GM18909 (cell line): ENCODE results near the gene NLRC3.
A peak's percentile ranks its signal among the peaks of the same experiment; 100 is the strongest.
"Not testable (repeated sequence)": the region's sequence is repeated elsewhere in the genome, so short reads cannot be mapped to it uniquely, and the experiment has no call there.

ENCODE experiments used
- ATAC-seq: cut with Tn5 transposase; IDR thresholded peaks from one replicate; pipeline ENCODE4 v1.9.1; 2021; ENCODE audit warnings: mild to moderate bottlenecking; ENCODE audit not compliant: unreplicated experiment, poor library complexity

The NLRC3 gene, protein sequence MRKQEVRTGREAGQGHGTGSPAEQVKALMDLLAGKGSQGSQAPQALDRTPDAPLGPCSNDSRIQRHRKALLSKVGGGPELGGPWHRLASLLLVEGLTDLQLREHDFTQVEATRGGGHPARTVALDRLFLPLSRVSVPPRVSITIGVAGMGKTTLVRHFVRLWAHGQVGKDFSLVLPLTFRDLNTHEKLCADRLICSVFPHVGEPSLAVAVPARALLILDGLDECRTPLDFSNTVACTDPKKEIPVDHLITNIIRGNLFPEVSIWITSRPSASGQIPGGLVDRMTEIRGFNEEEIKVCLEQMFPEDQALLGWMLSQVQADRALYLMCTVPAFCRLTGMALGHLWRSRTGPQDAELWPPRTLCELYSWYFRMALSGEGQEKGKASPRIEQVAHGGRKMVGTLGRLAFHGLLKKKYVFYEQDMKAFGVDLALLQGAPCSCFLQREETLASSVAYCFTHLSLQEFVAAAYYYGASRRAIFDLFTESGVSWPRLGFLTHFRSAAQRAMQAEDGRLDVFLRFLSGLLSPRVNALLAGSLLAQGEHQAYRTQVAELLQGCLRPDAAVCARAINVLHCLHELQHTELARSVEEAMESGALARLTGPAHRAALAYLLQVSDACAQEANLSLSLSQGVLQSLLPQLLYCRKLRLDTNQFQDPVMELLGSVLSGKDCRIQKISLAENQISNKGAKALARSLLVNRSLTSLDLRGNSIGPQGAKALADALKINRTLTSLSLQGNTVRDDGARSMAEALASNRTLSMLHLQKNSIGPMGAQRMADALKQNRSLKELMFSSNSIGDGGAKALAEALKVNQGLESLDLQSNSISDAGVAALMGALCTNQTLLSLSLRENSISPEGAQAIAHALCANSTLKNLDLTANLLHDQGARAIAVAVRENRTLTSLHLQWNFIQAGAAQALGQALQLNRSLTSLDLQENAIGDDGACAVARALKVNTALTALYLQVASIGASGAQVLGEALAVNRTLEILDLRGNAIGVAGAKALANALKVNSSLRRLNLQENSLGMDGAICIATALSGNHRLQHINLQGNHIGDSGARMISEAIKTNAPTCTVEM

DNA sequence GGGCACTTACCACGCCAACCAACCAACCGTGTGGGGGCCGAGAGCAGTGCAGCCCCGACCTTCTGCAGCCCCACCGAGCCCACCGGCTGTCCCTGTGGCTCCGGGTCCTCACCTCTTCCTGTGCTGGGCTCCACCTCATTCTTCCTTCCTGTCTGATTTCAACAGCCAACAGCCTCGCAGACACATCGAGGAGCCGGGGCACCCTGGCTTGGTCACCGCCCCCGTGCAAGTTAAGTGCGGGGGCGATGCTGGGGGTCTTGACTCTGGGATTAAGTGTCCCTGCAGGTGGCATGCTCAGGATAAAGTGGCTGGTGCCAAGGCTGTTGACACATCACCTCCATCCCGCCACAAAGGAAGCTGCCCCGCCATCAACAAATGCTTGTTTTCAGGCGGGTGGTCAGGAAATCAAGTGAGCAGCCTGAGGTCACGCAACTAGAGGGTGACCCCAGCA is at the start of gene NLRC3:
Gene NLRC3 (minus strand): TSS at position 102 of the 451 bp plus-strand sequence. CDS start 12,367 bp downstream, outside the sequence.
- ATAC-seq = no peak

DNA sequence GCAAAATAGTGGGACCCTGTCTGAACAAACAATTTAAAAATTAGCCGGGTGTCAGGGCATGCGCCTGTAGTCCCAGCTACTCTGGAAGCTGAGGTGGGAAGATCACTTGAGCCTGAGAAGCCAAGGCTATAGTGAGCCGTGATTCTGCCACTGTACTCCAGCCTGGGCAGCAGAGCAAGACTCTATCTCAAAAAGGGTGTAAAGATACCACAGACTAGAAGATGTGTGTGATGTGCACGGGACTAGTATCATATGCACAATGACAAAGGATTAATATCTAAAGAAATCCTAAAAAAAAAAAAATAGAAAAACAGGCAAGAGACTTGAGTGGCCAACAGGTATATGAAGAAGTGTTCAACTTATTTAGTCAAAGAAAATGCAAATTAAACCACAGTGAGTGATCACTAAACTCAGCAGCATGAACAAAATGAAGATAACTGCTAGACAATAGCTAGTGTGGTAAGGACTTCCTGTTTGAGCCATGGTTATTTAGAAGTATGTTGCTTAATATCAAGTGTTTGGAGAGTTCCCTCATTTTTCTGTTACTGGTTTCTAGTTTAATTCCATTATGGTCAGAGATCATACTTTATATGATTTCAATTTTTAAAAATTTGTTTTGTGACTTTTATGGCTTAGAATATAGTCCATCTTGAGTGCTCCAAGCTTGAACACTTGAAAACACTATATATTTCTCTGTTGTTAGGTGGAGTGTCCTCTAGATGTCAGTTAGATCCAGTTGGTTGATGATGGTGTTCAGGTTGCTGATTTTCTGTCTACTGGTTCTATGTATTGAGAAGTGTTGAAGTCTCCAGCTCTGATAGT is 48.9 kb upstream of the NLRC3 start:
- no peak for ATAC-seq

DNA sequence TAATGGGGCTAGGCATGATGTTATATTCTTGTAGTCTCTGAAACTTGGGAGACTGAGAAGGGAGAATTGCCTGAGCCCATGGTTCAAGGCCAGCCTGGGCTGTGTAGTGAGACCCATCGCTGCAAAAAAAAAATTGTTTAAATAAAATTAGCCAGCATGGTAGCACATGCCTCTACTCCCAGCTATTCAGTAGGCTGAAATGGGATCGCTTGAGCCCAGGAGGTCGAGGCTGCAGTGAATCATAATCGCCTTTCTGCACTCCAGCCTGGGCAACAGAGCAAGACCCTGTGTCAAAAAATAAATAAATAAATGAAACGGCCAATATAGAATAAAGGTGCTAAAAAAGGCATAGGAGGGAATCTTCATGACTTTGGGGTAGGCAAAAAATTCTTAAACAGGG is 48.1 kb upstream of the NLRC3 start:
- no peak for ATAC-seq

DNA sequence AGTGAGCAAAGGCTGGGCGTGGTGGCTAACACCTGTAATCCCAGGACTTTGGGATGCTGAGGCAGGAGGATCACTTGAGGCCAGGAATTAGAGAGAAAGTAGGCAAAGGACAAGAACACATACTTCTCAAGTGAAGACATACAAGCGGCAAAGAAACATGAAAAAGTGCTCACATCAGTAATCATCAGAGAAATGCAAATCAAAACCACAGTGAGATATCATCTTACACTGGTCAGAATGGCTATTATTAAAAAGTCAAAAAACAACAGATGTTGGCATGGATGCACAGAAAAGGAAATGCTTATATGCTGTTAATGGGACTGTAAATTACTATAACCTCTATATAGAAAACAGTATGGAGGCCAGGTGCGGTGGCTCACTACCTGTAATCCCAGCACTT is 46.4 kb upstream of the NLRC3 start:
- ATAC-seq = peak; percentile 38

DNA sequence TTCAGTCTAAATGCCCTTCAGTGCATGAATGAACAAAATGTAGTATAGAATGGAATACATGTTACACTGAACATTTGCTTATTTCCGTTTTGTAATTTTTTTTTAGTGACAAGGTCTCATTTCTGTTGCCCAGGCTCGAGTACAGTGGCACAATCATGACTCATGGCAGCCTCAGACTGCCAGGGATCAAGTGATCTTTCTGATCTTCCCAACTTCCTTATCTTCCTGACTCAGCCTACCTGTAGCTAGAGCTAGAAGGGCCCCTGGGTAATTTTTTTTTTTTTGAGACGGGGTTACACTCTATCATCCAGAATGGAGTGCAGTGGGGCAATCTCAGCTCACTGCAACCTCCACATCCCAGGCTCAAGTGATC is 41.6 kb upstream of the NLRC3 start:
- ATAC-seq = no peak

DNA sequence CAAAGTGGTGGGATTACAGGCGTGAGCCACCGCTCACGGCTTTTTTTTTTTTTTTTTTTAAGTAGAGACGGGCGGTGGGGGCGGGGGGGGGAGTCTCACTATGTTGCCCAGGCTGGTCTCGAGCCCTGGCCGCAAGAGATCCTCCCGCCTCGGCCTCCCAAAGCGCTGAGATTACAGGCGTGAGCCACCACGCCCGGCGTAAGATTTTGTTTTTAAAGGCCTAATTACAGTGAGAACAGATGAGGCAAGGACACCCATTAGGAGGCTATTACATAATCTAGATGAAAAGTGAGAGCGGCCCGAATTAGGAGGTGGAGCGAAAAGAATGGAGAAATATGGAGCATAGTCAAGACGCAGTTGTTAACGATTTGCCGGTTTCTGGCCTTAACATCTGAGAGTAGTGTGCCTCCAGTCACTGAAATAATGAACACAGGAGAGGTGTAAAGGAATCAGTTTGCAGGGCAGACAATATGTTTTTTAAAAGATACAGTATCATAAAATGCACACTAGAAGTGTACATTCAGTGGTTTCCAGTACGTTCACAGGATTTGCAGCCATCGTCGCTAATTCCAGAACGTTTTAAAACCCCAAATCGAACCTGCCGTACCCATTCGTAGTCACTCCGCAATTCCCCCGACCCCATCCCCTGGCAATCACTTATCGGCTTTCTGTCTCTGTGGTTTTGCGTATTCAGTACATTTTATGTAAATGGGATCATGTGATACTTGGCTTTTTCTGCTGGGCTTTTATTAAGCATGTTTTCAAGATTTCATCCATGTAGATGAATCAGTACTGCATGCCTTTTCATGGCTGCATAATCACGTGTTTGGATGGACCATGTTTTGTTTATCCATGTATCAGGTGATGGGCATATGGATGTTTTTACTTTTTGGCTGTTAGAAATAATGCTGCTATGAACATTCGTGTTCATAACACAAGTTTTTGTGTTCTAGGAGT is 35.6 kb upstream of the NLRC3 start:
- no peak for ATAC-seq

DNA sequence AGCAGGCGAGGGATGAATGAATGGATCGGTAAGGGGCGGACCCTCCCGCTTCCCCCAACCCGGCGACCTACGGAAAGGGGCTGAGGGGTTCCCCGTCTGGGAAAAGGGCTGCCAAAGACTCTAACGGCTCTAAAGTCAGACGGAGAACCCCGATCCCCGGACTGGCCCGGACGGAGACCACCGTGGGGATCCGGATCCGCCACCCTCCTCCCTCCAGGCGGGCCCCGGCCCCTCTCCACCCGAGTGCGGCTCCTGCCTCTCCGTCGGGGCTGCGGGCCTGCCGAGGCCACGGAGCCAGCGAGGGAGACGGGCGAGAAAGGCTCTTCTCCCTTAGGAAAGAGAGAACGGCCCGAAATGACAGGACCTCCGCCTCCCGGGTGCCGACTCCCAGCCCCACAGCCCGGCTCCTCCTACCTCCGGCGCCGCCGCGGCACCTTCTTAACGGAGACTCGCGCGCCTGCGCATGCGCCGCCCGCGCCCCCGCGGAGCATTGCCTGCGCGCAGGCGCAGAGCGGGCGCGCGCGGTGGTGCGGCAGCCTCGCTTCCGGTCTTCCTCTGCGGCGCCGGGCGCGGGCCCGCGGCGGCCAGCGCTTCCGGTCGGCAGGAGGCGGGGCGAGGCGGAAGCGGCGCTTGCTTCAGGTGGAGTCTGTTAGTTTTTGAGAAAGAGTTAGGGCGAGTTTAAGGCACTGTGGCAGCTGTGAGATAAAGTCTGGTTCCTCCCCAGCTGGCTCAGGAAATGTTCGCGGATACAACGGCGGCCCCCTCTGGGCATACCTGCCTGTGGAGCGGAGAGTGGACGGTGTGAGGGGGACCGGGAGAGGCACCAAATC is 34.2 kb upstream of the NLRC3 start, which contains the start of gene SLX4:
Gene SLX4 (minus strand): TSS at position 461 of the 830 bp plus-strand sequence. CDS start 2,642 bp downstream, outside the sequence.
- ATAC-seq = peak; percentile 85

DNA sequence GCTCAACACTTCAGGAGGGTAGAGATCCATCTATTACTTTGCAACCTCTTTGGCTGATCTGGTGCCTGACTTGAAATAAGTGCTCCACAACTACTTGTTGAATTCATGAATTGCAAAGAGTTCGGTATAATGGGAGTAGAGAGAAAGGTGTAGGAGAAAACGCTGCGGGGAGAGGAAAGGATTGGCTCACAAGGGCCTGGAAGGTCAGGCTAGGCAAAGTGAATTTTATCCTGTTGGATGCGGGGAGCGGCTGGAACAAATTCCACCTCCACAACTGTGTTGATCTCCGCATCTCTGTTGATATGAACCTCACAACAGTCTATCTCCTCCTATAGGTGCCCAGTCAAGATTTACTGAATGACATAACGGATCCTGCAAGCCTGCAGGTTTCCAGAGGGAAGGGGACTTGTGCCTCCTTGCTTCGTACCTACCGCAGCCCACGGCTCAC is 33.5 kb upstream of the NLRC3 start:
- ATAC-seq = no peak

DNA sequence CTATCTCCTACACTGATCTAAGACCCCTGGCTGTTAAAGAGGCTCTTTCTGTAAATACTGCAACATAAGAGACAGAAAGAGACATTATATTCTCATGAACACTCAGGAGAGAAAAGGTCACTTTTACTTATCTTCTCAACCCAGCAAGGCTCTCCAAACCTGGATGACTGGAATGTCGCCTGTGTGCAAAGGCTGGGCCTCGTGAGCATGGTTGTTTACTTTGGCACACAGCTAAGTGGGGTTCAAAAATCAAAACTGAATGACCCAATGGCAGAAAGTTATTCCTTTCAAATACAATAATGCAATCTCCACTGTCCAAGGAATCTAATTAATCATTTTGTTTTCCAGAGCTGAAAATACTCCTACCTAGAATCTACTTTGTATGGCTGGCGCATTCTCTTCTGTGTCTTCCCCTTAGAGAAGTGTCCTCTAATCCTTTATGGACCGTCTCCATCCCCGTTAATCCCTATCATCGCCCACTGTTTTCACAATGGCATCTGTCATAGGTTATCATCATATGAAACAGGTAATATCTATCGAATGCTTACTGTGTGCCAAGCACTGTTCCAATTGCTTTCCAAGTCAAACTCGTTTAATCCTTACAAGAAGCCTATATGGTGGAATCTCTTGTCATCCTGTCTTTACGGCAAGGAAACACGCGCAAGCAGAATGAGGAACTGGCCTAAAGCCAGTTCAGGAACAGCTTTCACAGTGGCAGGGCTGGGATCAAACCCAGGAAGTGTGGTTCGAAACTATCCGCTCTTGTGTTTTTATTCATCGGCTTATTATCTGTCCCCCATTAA is 32.9 kb upstream of the NLRC3 start:
- no peak for ATAC-seq

DNA sequence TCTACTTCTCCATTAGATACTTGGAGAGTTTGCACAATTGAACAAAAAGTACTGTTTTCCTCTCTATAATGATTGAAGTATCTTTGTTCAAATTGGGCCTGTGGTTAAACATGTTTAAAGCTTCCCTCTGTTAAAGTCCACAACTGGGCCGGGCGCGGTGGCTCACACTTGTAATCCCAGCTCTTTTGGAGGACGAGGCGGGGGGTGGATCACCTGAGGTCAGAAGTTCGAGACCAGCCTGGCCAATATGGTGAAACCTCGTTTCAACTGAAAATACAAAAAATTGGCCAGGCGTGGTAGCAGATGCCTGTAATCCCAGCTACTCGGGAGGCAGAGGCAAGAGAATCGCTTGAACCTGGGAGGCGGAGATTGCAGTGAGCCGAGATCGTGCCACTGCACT is 31.8 kb upstream of the NLRC3 start:
- ATAC-seq = not testable (repeated sequence)

DNA sequence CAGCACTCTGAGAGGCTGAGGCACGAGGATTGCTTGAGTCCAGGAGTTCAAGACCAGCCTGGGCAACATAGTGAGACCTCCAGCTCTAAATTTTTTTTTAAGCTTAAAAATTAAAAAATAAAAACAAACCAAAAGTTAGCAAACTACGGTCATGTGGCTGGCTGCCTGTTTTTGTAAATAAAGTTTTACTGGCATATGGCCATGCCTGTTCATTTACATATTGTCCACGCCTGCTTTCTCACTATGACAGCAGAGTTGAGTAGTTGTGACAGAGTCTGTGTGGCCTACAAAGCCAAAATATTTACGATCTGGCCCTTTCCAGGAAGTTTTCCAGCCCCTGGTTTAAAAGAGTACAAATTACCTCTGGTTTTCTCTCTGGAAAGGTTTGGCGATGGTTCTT is 30.9 kb upstream of the NLRC3 start:
- ATAC-seq = no peak

DNA sequence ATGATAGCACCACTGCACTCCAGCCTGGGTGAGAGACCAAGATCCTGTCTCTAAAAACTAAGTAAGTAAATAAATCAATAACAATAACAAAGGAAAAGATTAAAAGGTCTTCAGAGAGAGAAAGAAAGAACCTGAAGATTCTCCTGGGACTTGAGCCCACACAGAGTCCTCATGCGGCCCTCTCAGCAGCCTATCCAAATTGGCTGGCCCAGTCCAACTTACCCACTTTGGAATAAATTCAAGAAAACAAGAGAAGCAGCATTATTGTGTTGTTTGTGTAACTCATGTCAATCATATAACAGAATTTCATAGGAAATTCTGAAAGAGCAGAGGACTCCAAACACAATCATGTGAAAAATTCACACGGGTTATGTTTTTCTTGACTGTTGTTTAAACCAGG is 30.4 kb upstream of the NLRC3 start:
- no peak for ATAC-seq

DNA sequence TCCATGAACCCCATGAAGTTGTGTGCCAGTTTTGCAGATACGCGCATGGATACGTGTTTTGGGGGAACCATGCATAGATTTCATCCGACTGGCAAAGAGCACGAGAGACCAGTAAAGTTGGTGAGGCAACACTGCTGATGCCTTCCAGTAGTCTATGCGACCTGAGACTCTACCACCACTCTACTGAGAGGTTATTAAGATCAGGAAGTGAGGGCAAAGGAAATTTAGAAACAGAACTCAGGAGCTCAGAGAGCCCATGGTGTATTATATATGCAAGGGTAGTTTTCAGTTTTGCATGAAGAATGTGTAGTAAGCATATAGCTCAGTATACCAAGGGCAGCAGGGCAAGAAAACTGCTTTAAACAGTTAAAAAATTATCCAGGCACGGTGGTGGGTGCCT is 30.0 kb upstream of the NLRC3 start:
- no peak for ATAC-seq

DNA sequence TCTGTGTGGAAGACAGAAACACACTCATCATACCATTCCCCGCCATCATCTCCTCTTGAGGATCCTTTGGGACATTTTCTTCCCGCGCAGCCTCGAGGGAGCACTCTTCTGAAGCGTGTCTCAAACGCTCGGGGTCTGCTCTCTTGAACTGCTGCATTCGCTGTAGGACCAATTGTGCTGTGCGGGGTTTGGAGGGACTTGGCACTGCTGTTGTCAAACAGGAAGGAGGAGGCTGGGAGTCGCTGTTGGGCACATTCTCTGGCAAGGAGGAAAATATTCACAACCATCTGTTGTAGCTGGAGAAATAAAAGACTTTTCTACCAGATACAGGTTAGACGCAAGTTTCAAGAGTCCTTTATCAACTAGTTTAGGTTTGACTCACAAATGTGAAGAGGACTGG is 29.2 kb upstream of the NLRC3 start:
- ATAC-seq = no peak

DNA sequence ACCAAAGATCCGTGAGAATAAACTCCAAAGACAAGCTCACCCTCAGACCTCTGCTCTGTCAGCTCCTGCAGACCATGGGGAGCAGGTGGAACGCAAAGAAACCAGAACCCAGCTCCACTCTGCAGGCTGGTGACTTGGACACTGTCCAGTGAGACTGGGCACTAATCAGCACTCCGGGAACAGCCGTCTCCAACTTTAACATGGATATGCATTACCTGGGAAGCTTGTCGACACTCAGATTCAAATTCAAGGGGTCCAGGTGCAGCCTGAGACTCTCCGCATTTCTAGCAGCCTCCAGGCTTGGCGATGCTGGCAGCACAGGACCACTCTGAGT is 25.1 kb upstream of the NLRC3 start:
- ATAC-seq = no peak

DNA sequence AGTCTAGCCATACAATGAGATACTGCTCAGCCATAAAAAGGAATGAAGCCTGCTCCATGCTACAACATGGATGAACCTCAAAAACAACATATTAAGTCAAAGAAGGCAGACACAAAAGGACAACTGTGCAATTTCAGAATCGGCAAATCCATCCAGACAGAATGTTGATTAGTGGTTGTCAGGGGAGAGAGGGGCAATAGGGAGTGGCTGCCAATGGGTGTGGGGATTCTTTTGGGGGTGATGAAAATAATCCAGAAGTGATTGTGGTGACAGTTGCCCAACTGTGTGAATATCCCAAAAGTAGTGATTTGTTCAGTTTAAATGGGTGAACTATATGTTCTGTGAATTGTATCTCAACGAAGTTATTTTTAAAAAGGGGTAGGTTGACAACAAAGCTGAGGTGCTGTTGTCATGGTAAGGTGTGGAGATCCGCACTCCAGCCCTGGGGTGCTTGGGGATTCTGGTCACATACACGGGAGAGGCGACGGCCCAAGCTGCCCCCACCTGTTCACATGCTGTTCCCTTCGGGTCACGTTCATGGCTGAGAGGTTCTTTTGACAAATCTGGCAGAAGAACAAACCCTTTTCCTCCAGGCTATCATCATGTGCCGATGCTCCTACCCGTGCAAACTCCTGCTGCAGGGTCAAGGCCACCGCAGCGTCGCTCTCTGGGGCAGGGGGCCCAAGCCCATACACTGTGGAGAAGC is 24.6 kb upstream of the NLRC3 start:
- no peak for ATAC-seq

DNA sequence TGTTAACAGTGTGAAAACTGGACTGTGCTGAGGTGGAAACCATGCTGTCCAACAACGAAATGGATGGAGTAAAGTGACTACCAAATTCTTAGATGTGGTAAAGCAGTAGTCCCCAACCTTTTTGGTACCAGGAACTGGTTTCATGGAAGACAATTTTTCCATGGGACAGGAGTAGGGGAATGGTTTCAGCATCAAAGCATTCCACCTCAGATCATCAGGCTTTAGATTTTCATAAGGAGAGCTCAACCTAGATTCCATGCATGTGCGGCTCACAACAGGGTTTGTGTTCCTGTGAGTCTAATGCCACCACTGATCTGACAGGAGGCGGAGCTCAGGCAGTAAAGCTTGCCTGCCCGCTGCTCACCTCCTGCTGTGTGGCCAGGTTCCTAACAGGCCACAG is 22.7 kb upstream of the NLRC3 start:
- ATAC-seq = no peak
